Lower leg skin (tissue), 4 donors: ENCODE data around the gene OR12D3. TPM values are rescaled to one million over a fixed set of nuclear protein-coding genes. Genes with fewer than 3 reads are reported as not detected.
"Not testable (repeated sequence)": the region's sequence is repeated elsewhere in the genome, so short reads cannot be mapped to it uniquely, and the experiment has no call there.

Experiments
- DNase-seq, 2 donors: peaks; one replicate each; pipeline ENCODE4 v3.0.0-alpha.2; 2019; ENCODE audit warnings: low spot score in 2 of 2
- H3K4me3 ChIP-seq: fragments of 200-600 bp; sonication (generic); 2 replicates; pipeline ENCODE4 v1.5.1; 2017; ENCODE audit warnings: mild to moderate bottlenecking, low read depth; ENCODE audit not compliant: poor library complexity, severe bottlenecking
- CTCF ChIP-seq, 3 donors: fragments of 450-650 bp; IDR thresholded peaks; one replicate each; pipeline ENCODE4 v1.5.1; 2016; ENCODE audit warnings: antibody characterized with exemption in 3 of 3, mild to moderate bottlenecking in 3 of 3, moderate library complexity in 2 of 3
- POLR2A ChIP-seq, 2 donors: fragments of 450-650 bp; IDR thresholded peaks; one replicate each; pipeline ENCODE4 v1.6.1; 2016 to 2017; ENCODE audit warnings: antibody characterized with exemption in 2 of 2, mild to moderate bottlenecking in 1 of 2, moderate library complexity in 1 of 2
- WGBS, 2 donors: methylation state at CpG; one replicate each; pipeline ENCODE4 v1.1.5; 2018; 5-methylcytosine and 5-hydroxymethylcytosine counted together
- intact Hi-C: fragments of 100-400 bp; cut with DNase I; formaldehyde crosslinking; loops from one replicate; pipeline ENCODE4 v1.15.0; 2023; ENCODE audit warnings: low total_unique reads
- total RNA-seq, 4 donors: library from RNA; depleted of rRNA; stranded (reverse); fragments of >200 nt; gene quantifications; one replicate each; pipeline ENCODE4 v1.1.0, GENCODE V29; 2016

Gene OR12D3
- total RNA-seq, 4 donors from 2014 or later = not detected

- intact Hi-C loops = no loop called here
- TF ChIP-seq POLR2A (IDR thresholded peaks at IDR 0.05) (no peak), CTCF (IDR thresholded peaks at IDR 0.05) (no peak)
- H3K4me3 ChIP-seq = no peak overlapping the region
- no peak for DNase-seq
These were observed 20.1 kb downstream of the OR12D3 start for GRCh38 chr6:29354980-29355379.

- DNase-seq, intact Hi-C loops, H3K4me3 ChIP-seq: not testable (repeated sequence)
- WGBS, 2 donors = 95 to 98% methylated on average over 3 of the region's 3 CpGs
These were observed 25.7 kb downstream of the OR12D3 start for GRCh38 chr6:29349348-29349747.

DNA sequence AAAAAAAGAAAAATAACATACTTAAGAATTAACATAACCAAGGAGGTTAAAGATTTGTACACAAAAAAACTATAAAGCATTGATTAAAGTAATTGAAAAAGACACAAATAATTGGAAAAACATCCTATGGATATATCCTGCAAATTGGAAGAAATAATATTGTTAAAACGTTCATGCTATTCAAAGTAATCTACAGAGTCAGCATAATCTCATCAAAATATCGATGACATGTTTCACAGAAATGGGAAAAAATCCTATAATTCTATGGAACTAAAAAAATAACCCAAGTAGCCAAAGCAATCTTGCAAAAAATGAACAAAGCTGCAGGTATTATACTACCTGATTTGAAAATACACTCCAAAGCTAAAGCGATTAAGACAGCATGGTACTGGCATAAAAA is 29.7 kb downstream of the OR12D3 start:
- no peak for TF ChIP-seq POLR2A (IDR thresholded peaks at IDR 0.05)
- TF ChIP-seq CTCF (IDR thresholded peaks at IDR 0.05) = no peak
- intact Hi-C loops = no loop called here
- no peak for DNase-seq
- 64 to 69% methylated on average over 3 of the region's 3 CpGs for WGBS, 2 donors
- H3K4me3 ChIP-seq = no peak overlapping the region

GRCh38 chr6:29336269-29336668 is 38.8 kb downstream of the OR12D3 start:
- no peak for DNase-seq
- TF ChIP-seq CTCF (IDR thresholded peaks at IDR 0.05) (no peak), POLR2A (IDR thresholded peaks at IDR 0.05) (no peak)
- H3K4me3 ChIP-seq = no peak overlapping the region
- intact Hi-C loops = no loop called here
- WGBS, 2 donors = 76 to 77% methylated on average over 2 of the region's 2 CpGs

DNA sequence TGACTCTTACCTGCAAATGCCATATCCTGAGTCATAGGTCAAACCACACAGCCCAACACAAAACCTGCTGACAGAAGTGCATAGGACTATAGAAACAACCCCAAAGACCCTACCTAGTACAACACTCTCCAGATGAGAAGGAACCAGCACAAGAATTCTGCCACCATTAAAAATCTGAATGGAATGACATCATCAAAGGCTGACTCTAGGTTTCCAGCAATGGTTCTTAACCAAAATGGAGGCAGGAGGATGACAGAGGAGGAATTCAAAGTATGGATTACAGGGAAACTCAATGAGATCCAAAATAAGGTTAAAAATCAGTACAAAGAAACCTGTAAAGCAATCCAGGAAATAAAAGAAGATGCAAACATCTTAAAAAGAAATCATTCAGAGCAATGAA is 42.4 kb downstream of the OR12D3 start:
- no peak for TF ChIP-seq CTCF (IDR thresholded peaks at IDR 0.05)
- TF ChIP-seq POLR2A (IDR thresholded peaks at IDR 0.05) = no peak
- no peak overlapping the region for H3K4me3 ChIP-seq
- no peak for DNase-seq
- intact Hi-C loops = no loop called here

DNA sequence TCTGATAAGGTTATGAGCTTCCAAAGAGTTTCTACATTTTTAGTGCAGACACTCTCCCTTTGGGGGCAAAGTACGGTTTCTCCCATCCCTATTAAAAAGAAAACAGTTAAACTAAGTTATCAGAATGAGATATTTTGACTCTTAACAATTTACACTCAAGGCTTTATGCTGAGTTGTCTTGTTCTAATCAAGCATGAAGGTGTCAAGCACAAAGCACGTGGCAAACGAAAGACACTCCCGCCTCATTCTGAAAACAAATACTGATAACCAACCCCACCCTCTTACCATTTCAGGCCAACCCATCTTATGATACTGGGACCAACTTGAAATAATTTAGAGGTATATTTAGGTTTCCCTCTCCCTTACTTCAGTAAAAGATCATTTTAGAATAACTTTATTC is 49.3 kb downstream of the OR12D3 start:
- WGBS, 2 donors = 75 to 76% methylated on average over 4 of the region's 4 CpGs
- no peak overlapping the region for H3K4me3 ChIP-seq
- intact Hi-C loops = no loop called here
- no peak for TF ChIP-seq POLR2A (IDR thresholded peaks at IDR 0.05)
- no peak for TF ChIP-seq CTCF (IDR thresholded peaks at IDR 0.05)
- DNase-seq = no peak

Other genes with a start within 250 kb of the OR12D3 start
- gene OR2J2, start 204.4 kb downstream of the OR12D3 start, total RNA-seq = not detected
- gene OR14J1, start 73.6 kb downstream of the OR12D3 start, total RNA-seq = not detected
- gene OR5V1, start 6.4 kb downstream of the OR12D3 start, total RNA-seq = not detected
- not detected for gene OR12D2, start 20.3 kb upstream of the OR12D3 start, total RNA-seq
- gene OR12D1, start 39.6 kb upstream of the OR12D3 start, total RNA-seq = not detected
- gene OR10C1, start 64.0 kb upstream of the OR12D3 start, total RNA-seq = not detected
- not detected for gene OR11A1, start 81.8 kb upstream of the OR12D3 start, total RNA-seq
- not detected for gene OR2H1, start 81.9 kb upstream of the OR12D3 start, total RNA-seq
- not detected for gene MAS1L, start 112.7 kb upstream of the OR12D3 start, total RNA-seq
- gene UBD, start 184.4 kb upstream of the OR12D3 start, total RNA-seq = under 1 TPM in 1 of 4 donors, not detected in 3; 0.36 TPM
- not detected for gene OR2H2, start 209.8 kb upstream of the OR12D3 start, total RNA-seq